Kidney epithelial cell (primary cell): ENCODE measurements around the gene SELENOW. TPM values are rescaled to one million over a fixed set of nuclear protein-coding genes. Genes with fewer than 3 reads are reported as not detected.

Experiments
- DNase-seq: peaks from one replicate; pipeline ENCODE4 v3.0.0-alpha.2; 2010; ENCODE audit warnings: low read depth
- H3K27me3 ChIP-seq: 2 replicates; pipeline ENCODE4 v1.6.0; 2011; ENCODE audit warnings: low read length; ENCODE audit not compliant: control insufficient read depth, insufficient read depth
- H3K36me3 ChIP-seq: 2 replicates; pipeline ENCODE4 v1.5.1; 2011; ENCODE audit warnings: low read length; ENCODE audit not compliant: control insufficient read depth, insufficient read depth
- H3K4me3 ChIP-seq: 2 replicates; pipeline ENCODE4 v1.5.1; 2011; ENCODE audit warnings: low read depth, mild to moderate bottlenecking, control low read depth, low read length
- CTCF ChIP-seq: IDR thresholded peaks from 2 replicates; pipeline ENCODE4 v1.5.1; 2011; ENCODE audit warnings: mild to moderate bottlenecking, moderate library complexity, low read length, control low read depth, inconsistent platforms; ENCODE audit not compliant: insufficient read depth, poor library complexity, severe bottlenecking
- total RNA-seq: library from RNA; depleted of rRNA; stranded (reverse); fragments of >200 nt; gene quantifications from 2 replicates; pipeline ENCODE4 v1.2.3, GENCODE V29; 2015

The SELENOW gene
- total RNA-seq, 1 donor from 2014 or later = 166 TPM

GRCh38 chr19:47755762-47756626 is 22.5 kb upstream of the SELENOW start:
- H3K27me3 ChIP-seq = no peaks in the 10 kb centered on the region
- no peak for TF ChIP-seq CTCF
- H3K4me3 ChIP-seq = no peak overlapping the region
- H3K36me3 ChIP-seq = peaks cover 4% of the 10 kb centered on the region
- DNase-seq = no peak

GRCh38 chr19:47756627-47756929 is 21.9 kb upstream of the SELENOW start:
- Histone ChIP-seq H3K27me3 (no peaks in the 10 kb centered on the region), H3K4me3 (no peak overlapping the region), H3K36me3 (peaks cover 4% of the 10 kb centered on the region)
- no peak for TF ChIP-seq CTCF
- DNase-seq = no peak

GRCh38 chr19:47756953-47757608 is 21.4 kb upstream of the SELENOW start:
- no peaks in the 10 kb centered on the region for H3K27me3 ChIP-seq
- TF ChIP-seq CTCF = no peak
- H3K4me3 ChIP-seq = no peak overlapping the region
- DNase-seq = no peak
- H3K36me3 ChIP-seq = peaks cover 4% of the 10 kb centered on the region

GRCh38 chr19:47757617-47758442 is 20.7 kb upstream of the SELENOW start:
- Histone ChIP-seq H3K36me3 (peaks cover 4% of the 10 kb centered on the region), H3K4me3 (no peak overlapping the region), H3K27me3 (no peaks in the 10 kb centered on the region)
- no peak for TF ChIP-seq CTCF
- DNase-seq = no peak

- DNase-seq = no peak
- TF ChIP-seq CTCF = no peak
- Histone ChIP-seq H3K27me3 (no peaks in the 10 kb centered on the region), H3K36me3 (peaks cover 4% of the 10 kb centered on the region), H3K4me3 (no peak overlapping the region)
These were observed 20.1 kb upstream of the SELENOW start for GRCh38 chr19:47758443-47758804.
